Keratinocyte (primary cell): Measurements from ENCODE around the gene MMP24OS.

Experiments
- CTCF ChIP-seq, 3 experiments: IDR thresholded peaks in 1 of 3; conservative IDR thresholded peaks in 1 of 3; optimal IDR thresholded peaks in 1 of 3; 2 replicates in 2 of 3; 3 replicates in 1 of 3; pipeline versions ENCODE3 to v1.5.1; 2011; ENCODE audit warnings: low read length in 3 of 3, mild to moderate bottlenecking in 3 of 3, moderate library complexity in 2 of 3, control low read depth in 1 of 3, inconsistent platforms in 1 of 3; ENCODE audit not compliant: insufficient read depth in 2 of 3; ENCODE audit errors: extremely low read depth in 1 of 3
- EZH2 ChIP-seq: IDR thresholded peaks from one replicate; pipeline ENCODE4 v1.6.1; 2012; ENCODE audit warnings: inconsistent platforms, mild to moderate bottlenecking, low read length, moderate library complexity

- TF ChIP-seq CTCF (optimal IDR thresholded peaks at IDR 0.05 in 1 of 3, IDR thresholded peaks at IDR 0.05 in 1 of 3, conservative IDR thresholded peaks at IDR 0.05 in 1 of 3; ENCODE audit: extremely low read depth in 1 of 3, insufficient read depth in 2 of 3, low read length in 3 of 3) (no peak), EZH2 (no peak)
Observed at GRCh38 chr20:35279533-35280174, 1.7 kb upstream of the MMP24OS start.
